Stomach (tissue), 9 donors: ENCODE measurements around the gene TP53TG5. TPM values are rescaled to one million over a fixed set of nuclear protein-coding genes. Genes with fewer than 3 reads are reported as not detected.

Experiments used
- DNase-seq, 2 donors: peaks; one replicate each; pipeline versions ENCODE4 v3.0.0 to v3.0.0-alpha.2; 2013 to 2019
- H3K27ac ChIP-seq, 5 donors: fragments of 200-600 bp in 4 of 5; sonication (generic) in 4 of 5; one replicate each; pipeline ENCODE4 v1.5.1; 2013 to 2019; ENCODE audit warnings: mild to moderate bottlenecking in 1 of 5, moderate library complexity in 1 of 5
- H3K27me3 ChIP-seq, 3 donors: fragments of 200-600 bp; sonication (generic); one replicate each; pipeline ENCODE4 v1.5.1; 2017 to 2019; ENCODE audit warnings: mixed run types in 1 of 3
- H3K36me3 ChIP-seq, 4 donors: fragments of 200-600 bp; sonication (generic); 1 replicate in 3 of 4; 2 replicates in 1 of 4; pipeline ENCODE4 v1.5.1; 2016 to 2019
- H3K4me1 ChIP-seq, 4 donors: fragments of 200-600 bp; sonication (generic); one replicate each; pipeline ENCODE4 v1.5.1; 2016 to 2019
- H3K4me3 ChIP-seq, 4 donors: fragments of 200-600 bp; sonication (generic) in 3 of 4; one replicate each; pipeline ENCODE4 v1.5.1; 2016 to 2019; ENCODE audit warnings: mild to moderate bottlenecking in 1 of 4
- H3K9me3 ChIP-seq, 4 donors: fragments of 200-600 bp; sonication (generic); one replicate each; pipeline ENCODE4 v1.5.1; 2016 to 2019
- EP300 ChIP-seq: sonication (generic); formaldehyde crosslinking; IDR thresholded peaks from one replicate; pipeline ENCODE4 v1.6.1; 2017; ENCODE audit warnings: antibody characterized with exemption
- POLR2A ChIP-seq, 4 donors: fragments of 450-650 bp; IDR thresholded peaks; one replicate each; pipeline ENCODE4 v1.6.1; 2016; ENCODE audit warnings: antibody characterized with exemption in 4 of 4, control low read depth in 2 of 4, mild to moderate bottlenecking in 1 of 4, moderate library complexity in 1 of 4
- POLR2AphosphoS5 ChIP-seq, 3 donors: sonication (generic); formaldehyde crosslinking; IDR thresholded peaks; one replicate each; pipeline ENCODE4 v1.6.1; 2016; ENCODE audit warnings: antibody characterized with exemption in 3 of 3
- WGBS, 5 donors: extraction: QIAGEN DNeasy Blood & Tissue Kit in 3 of 5; methylation state at CpG; one replicate each; pipeline versions ENCODE4 v1.1.5 to v1.1.7; 2013 to 2018; 5-methylcytosine and 5-hydroxymethylcytosine counted together
- intact Hi-C: fragments of 100-400 bp; cut with DNase I; formaldehyde crosslinking; loops from one replicate; pipeline ENCODE4 v1.15.1; 2023; ENCODE audit warnings: low total_unique reads
- polyA plus RNA-seq, 3 donors: library from polyadenylated mRNA; stranded (reverse); fragments of 200-250 nt; gene quantifications; one replicate each; pipeline ENCODE4 v1.2.3, GENCODE V29; 2013
- total RNA-seq, 5 donors: library from RNA; depleted of rRNA; stranded (reverse); fragments of >200 nt; gene quantifications; one replicate each; pipeline versions ENCODE4 v1.1.0 to v1.2.3, GENCODE V29; 2014 to 2016
- TF ChIP-seq, protein P1 (sequence below), 7 experiments: fragments of 450-650 bp in 4 of 7; fragments of 200-600 bp in 3 of 7; sonication (generic) in 3 of 7; IDR thresholded peaks; one replicate each; pipeline ENCODE4 v1.5.1; 2016 to 2019; ENCODE audit warnings: antibody characterized with exemption in 7 of 7, control low read depth in 2 of 7, mild to moderate bottlenecking in 1 of 7
- donor health status: healthy with polysubstance abuse.
- donor health status: Bipolar disorder and iron deficiency.
- donor health status: healthy.

The TP53TG5 gene
- total and polyA plus RNA-seq, 8 donors, result 0.12 to 0.33 TPM; not detected in 6

DNA sequence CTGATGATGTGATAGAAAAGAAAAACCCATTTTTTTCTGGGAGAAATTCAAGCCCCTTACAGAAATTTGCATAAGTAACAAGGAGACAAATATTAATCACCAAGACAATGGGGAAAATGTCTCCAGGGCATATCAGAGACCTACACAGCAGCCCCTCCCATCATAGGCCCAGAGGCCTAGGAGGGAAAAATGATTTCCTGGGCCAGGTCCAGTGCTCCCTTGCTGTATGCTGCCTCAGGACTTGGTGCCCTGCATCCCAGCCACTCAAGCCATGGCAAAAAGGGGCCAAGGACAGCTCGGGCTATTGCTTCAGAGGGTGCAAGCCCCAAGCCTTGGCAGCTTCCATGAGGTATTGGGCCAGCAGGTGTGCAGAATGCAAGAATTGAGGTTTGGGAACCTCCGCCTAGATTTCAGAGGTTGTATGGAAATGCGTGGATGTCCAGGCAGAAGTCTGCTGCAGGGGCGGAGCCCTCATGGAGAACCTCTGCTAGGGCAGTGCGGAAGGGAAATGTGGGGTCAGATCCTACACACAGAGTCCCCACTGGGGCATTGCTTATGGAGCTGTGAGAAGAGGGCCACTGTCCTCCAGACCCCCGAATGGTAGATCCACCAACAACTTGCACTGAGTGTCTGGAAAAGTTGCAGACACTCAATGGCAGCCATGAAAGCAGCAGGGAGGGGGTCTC lies 22.4 kb upstream of the TP53TG5 start:
- no peak for DNase-seq
- TF ChIP-seq POLR2A (IDR thresholded peaks at IDR 0.05), result no peak
- TF ChIP-seq EP300, result no peak
- TF ChIP-seq, protein P1, sequence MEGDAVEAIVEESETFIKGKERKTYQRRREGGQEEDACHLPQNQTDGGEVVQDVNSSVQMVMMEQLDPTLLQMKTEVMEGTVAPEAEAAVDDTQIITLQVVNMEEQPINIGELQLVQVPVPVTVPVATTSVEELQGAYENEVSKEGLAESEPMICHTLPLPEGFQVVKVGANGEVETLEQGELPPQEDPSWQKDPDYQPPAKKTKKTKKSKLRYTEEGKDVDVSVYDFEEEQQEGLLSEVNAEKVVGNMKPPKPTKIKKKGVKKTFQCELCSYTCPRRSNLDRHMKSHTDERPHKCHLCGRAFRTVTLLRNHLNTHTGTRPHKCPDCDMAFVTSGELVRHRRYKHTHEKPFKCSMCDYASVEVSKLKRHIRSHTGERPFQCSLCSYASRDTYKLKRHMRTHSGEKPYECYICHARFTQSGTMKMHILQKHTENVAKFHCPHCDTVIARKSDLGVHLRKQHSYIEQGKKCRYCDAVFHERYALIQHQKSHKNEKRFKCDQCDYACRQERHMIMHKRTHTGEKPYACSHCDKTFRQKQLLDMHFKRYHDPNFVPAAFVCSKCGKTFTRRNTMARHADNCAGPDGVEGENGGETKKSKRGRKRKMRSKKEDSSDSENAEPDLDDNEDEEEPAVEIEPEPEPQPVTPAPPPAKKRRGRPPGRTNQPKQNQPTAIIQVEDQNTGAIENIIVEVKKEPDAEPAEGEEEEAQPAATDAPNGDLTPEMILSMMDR (IDR thresholded peaks at IDR 0.05), result no peak
- no peak for TF ChIP-seq POLR2AphosphoS5 (IDR thresholded peaks at IDR 0.05)
- peaks cover 6 to 18% (median 16%) of the 10 kb centered on the region in 4 donors for H3K9me3 ChIP-seq
- H3K4me3 ChIP-seq, result no peak overlapping the region
- H3K27me3 ChIP-seq, result no peaks in the 10 kb centered on the region
- peaks cover 0 to 7% (median 3%) of the 10 kb centered on the region in 4 donors for H3K36me3 ChIP-seq
- H3K27ac ChIP-seq, result no peak overlapping the region
- peaks cover under 1 to 3% (median 3%) of the 10 kb centered on the region in 4 donors for H3K4me1 ChIP-seq
- intact Hi-C loops, result no loop called here
- WGBS, 5 donors, result 92 to 98% (median 97%) methylated on average over 6 of the region's 6 CpGs

GRCh38 chr20:45399018-45399417 lies 20.9 kb upstream of the TP53TG5 start:
- no peaks in the 10 kb centered on the region for H3K27me3 ChIP-seq
- intact Hi-C loops, result no loop called here
- no peak overlapping the region for H3K27ac ChIP-seq
- DNase-seq, result no peak
- no peak overlapping the region for H3K4me3 ChIP-seq
- TF ChIP-seq POLR2AphosphoS5 (IDR thresholded peaks at IDR 0.05), result no peak
- no peak for TF ChIP-seq POLR2A (IDR thresholded peaks at IDR 0.05)
- TF ChIP-seq, protein P1 (IDR thresholded peaks at IDR 0.05), result no peak
- TF ChIP-seq EP300, result no peak
- H3K9me3 ChIP-seq, result peaks cover 6 to 18% (median 16%) of the 10 kb centered on the region in 4 donors
- H3K4me1 ChIP-seq, result no peaks in the 10 kb centered on the region
- WGBS, 5 donors, result 83 to 96% (median 94%) methylated on average over 1 of the region's 1 CpG
- peaks cover 0 to 18% (median 11%) of the 10 kb centered on the region in 4 donors for H3K36me3 ChIP-seq

DNA sequence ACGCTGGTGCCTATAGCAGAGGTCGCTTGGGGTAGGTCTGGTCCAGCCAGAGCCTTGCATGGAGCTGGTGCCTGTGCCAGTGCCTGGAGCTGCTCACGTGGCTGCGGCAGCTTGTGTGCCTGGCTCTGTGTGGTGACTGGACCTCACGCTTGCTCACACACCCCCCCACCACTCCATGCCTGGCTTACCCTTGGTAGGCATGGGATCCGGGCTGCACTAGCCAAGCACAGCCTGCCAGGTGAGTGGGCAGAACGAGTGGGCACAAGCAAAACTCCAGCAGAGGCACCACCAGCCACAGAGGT lies 16.9 kb upstream of the TP53TG5 start:
- peaks cover 0 to 4% (median 2%) of the 10 kb centered on the region in 4 donors for H3K9me3 ChIP-seq
- no peaks in the 10 kb centered on the region for H3K4me1 ChIP-seq
- no peak overlapping the region for H3K27ac ChIP-seq
- WGBS, 5 donors, result 79 to 93% (median 90%) methylated on average over 5 to 7 of the region's 7 CpGs
- intact Hi-C loops, result no loop called here
- no peak for DNase-seq
- H3K27me3 ChIP-seq, result no peaks in the 10 kb centered on the region
- TF ChIP-seq POLR2A (IDR thresholded peaks at IDR 0.05) (no peak), EP300 (no peak), POLR2AphosphoS5 (IDR thresholded peaks at IDR 0.05) (no peak)
- TF ChIP-seq, protein P1 (IDR thresholded peaks at IDR 0.05), result no peak
- peaks cover 0 to 14% (median 7%) of the 10 kb centered on the region in 4 donors for H3K36me3 ChIP-seq
- no peak overlapping the region for H3K4me3 ChIP-seq

GRCh38 chr20:45394221-45395113 lies 16.3 kb upstream of the TP53TG5 start:
- intact Hi-C loops, result no loop called here
- Histone ChIP-seq H3K27ac (no peak overlapping the region), H3K36me3 (peaks cover 0 to 14% (median 7%) of the 10 kb centered on the region in 4 donors), H3K4me3 (no peak overlapping the region), H3K4me1 (no peaks in the 10 kb centered on the region), H3K27me3 (no peaks in the 10 kb centered on the region), H3K9me3 (no peaks in the 10 kb centered on the region)
- no peak for TF ChIP-seq POLR2AphosphoS5 (IDR thresholded peaks at IDR 0.05)
- TF ChIP-seq EP300, result no peak
- TF ChIP-seq, protein P1 (IDR thresholded peaks at IDR 0.05), result no peak
- no peak for TF ChIP-seq POLR2A (IDR thresholded peaks at IDR 0.05)
- DNase-seq, result no peak
- WGBS, 5 donors, result 79 to 91% (median 81%) methylated on average over 2 to 21 of the region's 21 CpGs
